HG03457 (cell line): ENCODE data around the gene STK11.

Source experiments
- ATAC-seq: cut with Tn5 transposase; IDR thresholded peaks from one replicate; pipeline ENCODE4 v1.9.1; 2021; ENCODE audit warnings: moderate number of reproducible peaks; ENCODE audit not compliant: unreplicated experiment

Gene STK11

GRCh38 chr19:1224047-1224825 lies 18.7 kb downstream of the STK11 start:
- ATAC-seq, result no peak

GRCh38 chr19:1224847-1225246 lies 19.3 kb downstream of the STK11 start:
- no peak for ATAC-seq

GRCh38 chr19:1225440-1226226 lies 20.1 kb downstream of the STK11 start:
- no peak for ATAC-seq

GRCh38 chr19:1226227-1226518 lies 20.6 kb downstream of the STK11 start:
- no peak for ATAC-seq

GRCh38 chr19:1226522-1227303 lies 21.1 kb downstream of the STK11 start:
- no peak for ATAC-seq

- ATAC-seq, result no peak
These were observed 21.9 kb downstream of the STK11 start for GRCh38 chr19:1227304-1228054.

GRCh38 chr19:1228161-1228957 lies 22.8 kb downstream of the STK11 start:
- no peak for ATAC-seq

- no peak for ATAC-seq
These were observed 23.7 kb downstream of the STK11 start for GRCh38 chr19:1229056-1229923.

GRCh38 chr19:1229924-1230782 lies 24.6 kb downstream of the STK11 start:
- ATAC-seq, result no peak

- ATAC-seq, result no peak
These were observed 25.4 kb downstream of the STK11 start for GRCh38 chr19:1230783-1231489.

GRCh38 chr19:1231729-1232637 lies 26.4 kb downstream of the STK11 start:
- ATAC-seq, result no peak

- ATAC-seq, result no peak
These were observed 27.1 kb downstream of the STK11 start for GRCh38 chr19:1232652-1233072.

GRCh38 chr19:1233115-1233667 lies 27.6 kb downstream of the STK11 start:
- ATAC-seq, result no peak

- ATAC-seq, result no peak
These were observed 28.7 kb downstream of the STK11 start for GRCh38 chr19:1234051-1234954.

- ATAC-seq, result no peak
These were observed 29.4 kb downstream of the STK11 start for GRCh38 chr19:1234955-1235380.
